IMR-90 (cell line): ENCODE results near the gene PEX11G. TPM values are rescaled to one million over a fixed set of nuclear protein-coding genes. Genes with fewer than 3 reads are reported as not detected.
A peak's percentile ranks its signal among the peaks of the same experiment; 100 is the strongest.

Experiments used
- ATAC-seq: fragments of 200-7000 bp; cut with Tn5 transposase; 2 replicates; pipeline ENCODE4 v1.9.1; 2020; ENCODE audit warnings: low read depth, mild to moderate bottlenecking, moderate library complexity
- BruUV-seq: library from RNA; stranded (reverse); fragments of 400-500 nt; replicated peaks from 2 replicates; lab custom pipeline; 2021; lab: Mats Ljungman, UMichigan
- CTCF ChIA-PET: fragments of 300-600 bp; formaldehyde crosslinking; extraction: SDS; loops from one replicate; lab custom pipeline; 2021; ENCODE audit warnings: antibody characterized with exemption; lab: Yijun Ruan, JAX
- POLR2A ChIA-PET: fragments of 300-600 bp; sonication (Branson Sonifier 250); formaldehyde crosslinking; loops from one replicate; lab custom pipeline; 2022; ENCODE audit warnings: antibody characterized with exemption; ENCODE audit not compliant: unreplicated experiment; lab: Charles Lee
- DNase-seq: peaks from one replicate; pipeline ENCODE4 v3.0.0; 2013
- H2AFZ ChIP-seq: replicated peaks from 2 replicates; pipeline ENCODE3; 2013; ENCODE audit warnings: low read length, mild to moderate bottlenecking; ENCODE audit not compliant: poor library complexity
- H2AK5ac ChIP-seq: 2 replicates; pipeline ENCODE4 v1.6.1; 2013; ENCODE audit warnings: low read depth, low read length, inconsistent platforms
- H2AK9ac ChIP-seq: replicated peaks from 2 replicates; pipeline ENCODE3; 2013; ENCODE audit warnings: mild to moderate bottlenecking, low read depth, low read length, moderate library complexity; ENCODE audit not compliant: poor library complexity
- H2BK120ac ChIP-seq: 2 replicates; pipeline ENCODE4 v1.6.1; 2013; ENCODE audit warnings: low read depth, low read length, inconsistent platforms
- H2BK15ac ChIP-seq: 3 replicates; pipeline ENCODE4 v1.6.1; 2013; ENCODE audit warnings: low read depth, low read length, inconsistent platforms
- H2BK20ac ChIP-seq: 2 replicates; pipeline ENCODE4 v1.6.1; 2013; ENCODE audit warnings: low read depth, mild to moderate bottlenecking, inconsistent platforms, low read length, moderate library complexity
- H2BK5ac ChIP-seq: 2 replicates; pipeline ENCODE4 v1.6.1; 2013; ENCODE audit warnings: mild to moderate bottlenecking, low read depth, low read length, inconsistent platforms; ENCODE audit not compliant: poor library complexity, severe bottlenecking
- H3K14ac ChIP-seq: replicated peaks from 2 replicates; pipeline ENCODE4 v1.6.1; 2013; ENCODE audit warnings: low read depth, low read length, inconsistent platforms
- H3K18ac ChIP-seq: 2 replicates; pipeline ENCODE4 v1.6.1; 2013; ENCODE audit warnings: low read depth, low read length, control low read depth
- H3K23ac ChIP-seq: 2 replicates; pipeline ENCODE4 v1.6.1; 2013; ENCODE audit warnings: low read depth, low read length, inconsistent platforms
- H3K27ac ChIP-seq: 2 replicates; pipeline ENCODE4 v1.5.1; 2013; ENCODE audit warnings: mild to moderate bottlenecking, control low read depth, low read length; ENCODE audit not compliant: insufficient read depth
- H3K27me3 ChIP-seq: 2 replicates; pipeline ENCODE4 v1.6.1; 2013; ENCODE audit warnings: low read length; ENCODE audit not compliant: control insufficient read depth, insufficient read depth
- H3K36me3 ChIP-seq: 2 replicates; pipeline ENCODE4 v1.6.1; 2013; ENCODE audit warnings: low read length, mixed read lengths; ENCODE audit not compliant: control insufficient read depth, insufficient read depth
- H3K4ac ChIP-seq: 2 replicates; pipeline ENCODE4 v1.6.1; 2013; ENCODE audit warnings: low read depth, low read length, inconsistent platforms
- H3K4me1 ChIP-seq: 2 replicates; pipeline ENCODE4 v1.6.1; 2013; ENCODE audit warnings: low read length, mixed read lengths; ENCODE audit not compliant: control insufficient read depth, insufficient read depth
- H3K4me2 ChIP-seq: 2 replicates; pipeline ENCODE4 v1.6.1; 2013; ENCODE audit warnings: low read depth, mild to moderate bottlenecking, control low read depth, low read length, moderate library complexity
- H3K4me3 ChIP-seq: 2 replicates; pipeline ENCODE4 v1.5.1; 2013; ENCODE audit warnings: low read depth, mild to moderate bottlenecking, control low read depth, low read length, moderate library complexity; ENCODE audit not compliant: insufficient read depth
- H3K56ac ChIP-seq: 2 replicates; pipeline ENCODE4 v1.6.1; 2013; ENCODE audit warnings: low read length, inconsistent platforms; ENCODE audit not compliant: insufficient read depth; ENCODE audit errors: extremely low read depth
- H3K79me1 ChIP-seq, 2 experiments: 2 replicates each; pipeline ENCODE4 v1.6.1; 2013; ENCODE audit warnings: low read length in 2 of 2, inconsistent platforms in 1 of 2, low read depth in 1 of 2
- H3K9ac ChIP-seq: 2 replicates; pipeline ENCODE4 v1.6.1; 2013; ENCODE audit warnings: low read depth, low read length, control low read depth
- H3K9me1 ChIP-seq: 2 replicates; pipeline ENCODE4 v1.6.1; 2013; ENCODE audit warnings: low read length, inconsistent platforms; ENCODE audit not compliant: insufficient read depth
- H3K9me3 ChIP-seq: 2 replicates; pipeline ENCODE4 v1.6.1; 2013; ENCODE audit warnings: low read length; ENCODE audit not compliant: control insufficient read depth, insufficient read depth
- H4K20me1 ChIP-seq: 2 replicates; pipeline ENCODE4 v1.6.1; 2013; ENCODE audit warnings: low read length, inconsistent platforms; ENCODE audit not compliant: insufficient read depth
- H4K5ac ChIP-seq: 2 replicates; pipeline ENCODE4 v1.6.1; 2013; ENCODE audit warnings: mild to moderate bottlenecking, low read depth, low read length, control low read depth
- H4K8ac ChIP-seq, 2 experiments: 2 replicates each; pipeline ENCODE4 v1.6.1; 2013; ENCODE audit warnings: low read depth in 2 of 2, low read length in 2 of 2, control low read depth in 1 of 2, inconsistent platforms in 1 of 2
- H4K91ac ChIP-seq: 2 replicates; pipeline ENCODE4 v1.6.1; 2013; ENCODE audit warnings: low read depth, low read length, inconsistent platforms; ENCODE audit not compliant: insufficient read depth
- BHLHE40 ChIP-seq: fragments of 150-350 bp; IDR thresholded peaks from 2 replicates; pipeline ENCODE4 v1.6.1; 2016; ENCODE audit warnings: mild to moderate bottlenecking, low read depth, low read length
- CHD1 ChIP-seq: IDR thresholded peaks from 2 replicates; pipeline ENCODE4 v1.6.1; 2012; ENCODE audit warnings: low read depth, low read length, improper control_type of control experiment
- ELK1 ChIP-seq: fragments of 150-350 bp; IDR thresholded peaks from 2 replicates; pipeline ENCODE4 v1.6.1; 2016; ENCODE audit warnings: low read depth, mild to moderate bottlenecking, low read length, moderate library complexity, borderline replicate concordance
- FOS ChIP-seq: fragments of 150-350 bp; IDR thresholded peaks from 2 replicates; pipeline ENCODE4 v1.6.1; 2016; ENCODE audit warnings: low read depth, low read length
- MAFK ChIP-seq: IDR thresholded peaks from 2 replicates; pipeline ENCODE4 v1.6.1; 2012; ENCODE audit warnings: low read depth, low read length, improper control_type of control experiment
- MXI1 ChIP-seq: IDR thresholded peaks from 2 replicates; pipeline ENCODE4 v1.6.1; 2012; ENCODE audit warnings: low read depth, mild to moderate bottlenecking, low read length, moderate library complexity, borderline replicate concordance
- NFE2L2 ChIP-seq: fragments of 150-350 bp; IDR thresholded peaks from 2 replicates; pipeline ENCODE4 v1.6.1; 2016; ENCODE audit warnings: low read depth, mild to moderate bottlenecking, low read length
- POLR2A ChIP-seq: IDR thresholded peaks from 2 replicates; pipeline ENCODE4 v1.6.1; 2012; ENCODE audit warnings: mild to moderate bottlenecking, low read depth, low read length
- RAD21 ChIP-seq: IDR thresholded peaks from 2 replicates; pipeline ENCODE4 v1.6.1; 2012; ENCODE audit warnings: low read length, improper control_type of control experiment
- RCOR1 ChIP-seq: IDR thresholded peaks from 2 replicates; pipeline ENCODE4 v1.6.1; 2012; ENCODE audit warnings: mild to moderate bottlenecking, low read length, improper control_type of control experiment; ENCODE audit not compliant: insufficient replicate concordance
- RFX5 ChIP-seq: IDR thresholded peaks from 2 replicates; pipeline ENCODE4 v1.8.0; 2012; ENCODE audit warnings: low read depth, mild to moderate bottlenecking, low read length, moderate library complexity
- SMC3 ChIP-seq: fragments of 150-350 bp; IDR thresholded peaks from 2 replicates; pipeline ENCODE4 v1.6.1; 2016; ENCODE audit warnings: low read depth, mild to moderate bottlenecking, antibody characterized with exemption, low read length, moderate library complexity
- USF2 ChIP-seq: fragments of 150-350 bp; IDR thresholded peaks from 2 replicates; pipeline ENCODE4 v1.6.1; 2017; ENCODE audit warnings: mild to moderate bottlenecking, antibody characterized with exemption, low read length, low read depth
- WGBS, 2 experiments: methylation state at CpG; one replicate each; pipeline versions ENCODE4 v1.1.5 to v1.1.7; 2013; ENCODE audit warnings: missing lambda C conversion rate in 2 of 2; ENCODE audit not compliant: insufficient read length in 1 of 2; ENCODE audit errors: extremely low coverage in 2 of 2; 5-methylcytosine and 5-hydroxymethylcytosine counted together
- dilution Hi-C: fragments of 300-500 bp; cut with HindIII; formaldehyde crosslinking; loops from one replicate; pipeline ENCODE4 v1.14.3; 2018; ENCODE audit warnings: low sequenced_read_pairs; ENCODE audit not compliant: unreplicated experiment
- in situ Hi-C: fragments of 300-500 bp; cut with MboI; formaldehyde crosslinking; loops from 3 replicates; pipeline ENCODE4 v1.14.3; 2019; ENCODE audit warnings: low sequenced_read_pairs, inconsistent platforms, mixed read lengths
- intact Hi-C: fragments of 100-400 bp; cut with micrococcal nuclease; formaldehyde crosslinking; loops from 2 replicates; pipeline ENCODE4 v1.10.0; 2022
- polyA plus RNA-seq, 3 experiments: library from polyadenylated mRNA; depleted of rRNA; stranded (reverse); fragments of >200 nt; gene quantifications; 2 replicates each; pipeline ENCODE4 v1.2.3, GENCODE V29; 2012; ENCODE audit warnings: low replicate concordance in 1 of 3
- total RNA-seq: library from RNA; depleted of rRNA; stranded (reverse); fragments of >200 nt; gene quantifications from 2 replicates; pipeline ENCODE4 v1.2.3, GENCODE V29; 2012

PEX11G gene
- total and polyA plus RNA-seq, 2 of the 4 experiments (the other 2 are of a cell fraction) = 0.72 to 1.7 TPM

GRCh38 chr19:7526059-7526929, 37.5 kb upstream of the PEX11G start (continued):
- no peak for TF ChIP-seq RCOR1

DNA sequence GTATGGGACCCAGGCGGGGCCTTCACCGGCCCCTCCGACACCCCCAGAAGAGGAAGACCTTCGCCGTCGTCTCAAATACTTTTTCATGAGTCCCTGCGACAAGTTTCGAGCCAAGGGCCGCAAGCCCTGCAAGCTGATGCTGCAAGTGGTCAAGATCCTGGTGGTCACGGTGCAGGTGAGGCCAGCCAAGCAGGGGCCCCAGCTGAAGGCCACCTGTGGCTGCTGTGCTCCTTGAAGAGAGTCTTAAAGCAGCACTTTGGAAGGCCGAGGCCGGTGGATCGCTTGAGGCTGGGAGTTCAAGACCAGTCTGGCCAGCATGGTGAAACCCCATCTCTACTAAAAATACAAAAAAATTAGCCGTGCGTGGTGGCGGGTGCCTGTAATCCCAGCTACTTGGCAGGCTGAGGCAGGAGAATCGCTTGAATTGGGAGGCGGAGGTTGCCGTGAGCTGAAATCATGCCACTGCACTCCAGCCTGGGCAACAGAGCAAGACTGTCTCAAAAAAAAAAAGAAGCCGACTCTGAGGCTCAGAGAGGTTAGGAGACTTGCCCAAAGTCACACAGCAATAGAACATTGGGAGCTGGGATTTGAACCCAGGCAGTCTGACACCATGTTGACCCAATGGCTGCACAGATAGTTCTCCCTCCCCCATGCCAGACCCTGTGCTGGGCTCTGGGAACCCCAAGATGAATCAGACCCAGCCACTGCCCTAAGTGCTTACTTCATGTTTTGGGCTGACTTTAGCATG, 36.3 kb upstream of the PEX11G start:
- no peak for ATAC-seq
- in situ Hi-C loops = no loop called here
- no peak overlapping the region for H3K4me3 ChIP-seq
- no peak overlapping the region for H3K4me2 ChIP-seq
- H2BK5ac ChIP-seq = no peak overlapping the region
- peaks cover 20% of the 10 kb centered on the region for H3K36me3 ChIP-seq
- H3K9me1 ChIP-seq = no peaks in the 10 kb centered on the region
- no peak overlapping the region for H2AFZ ChIP-seq
- H2AK5ac ChIP-seq = no peak overlapping the region
- BruUV-seq = no TSS peak
- dilution Hi-C loops = no loop called here
- no peak overlapping the region for H4K91ac ChIP-seq
- H2AK9ac ChIP-seq = peak overlapping the region; percentile 78
- WGBS, 2 experiments = 87% methylated on average over 13 of the region's 20 CpGs; no CpG with 5 or more reads in 1 of the 2 experiments
- H3K14ac ChIP-seq = no peak overlapping the region
- no peak overlapping the region for H2BK15ac ChIP-seq
- peaks cover 7 to 26% of the 10 kb centered on the region in 2 experiments for H3K79me1 ChIP-seq
- H4K5ac ChIP-seq = no peak overlapping the region
- H3K9me3 ChIP-seq = no peaks in the 10 kb centered on the region
- POLR2A ChIA-PET = no interaction called here
- no peak for DNase-seq
- no peak overlapping the region for H3K27ac ChIP-seq
- H3K4me1 ChIP-seq = peaks cover 2% of the 10 kb centered on the region; the same call in 1 of the 2 replicates
- intact Hi-C loops = no loop called here
- CTCF ChIA-PET = no interaction called here
- no peak overlapping the region for H2BK120ac ChIP-seq
- no peak overlapping the region for H2BK20ac ChIP-seq
- no peak overlapping the region for H3K9ac ChIP-seq
- H3K27me3 ChIP-seq = no peaks in the 10 kb centered on the region
- no peak overlapping the region for H3K18ac ChIP-seq
- H3K56ac ChIP-seq = no peak overlapping the region
- no peaks in the 10 kb centered on the region for H4K20me1 ChIP-seq
- no peak overlapping the region for H3K4ac ChIP-seq
- H4K8ac ChIP-seq = no peak overlapping the region
- H3K23ac ChIP-seq = no peak overlapping the region
- TF ChIP-seq RCOR1 (no peak), RFX5 (no peak), SMC3 (no peak), NFE2L2 (no peak), BHLHE40 (no peak), CHD1 (no peak), FOS (no peak), MAFK (no peak), ELK1 (no peak), MXI1 (no peak), USF2 (no peak), POLR2A (no peak), RAD21 (no peak)
